Activated naive CD8-positive, alpha-beta T cell (primary cell): Measurements from ENCODE around the gene WNT7B.
A peak's percentile ranks its signal among the peaks of the same experiment; 100 is the strongest.

Experiments
- H3K27ac Mint-ChIP-seq: one replicate; pipeline ENCODE4 v1.8.0; 2021; ENCODE audit warnings: mixed read lengths
- H3K27me3 Mint-ChIP-seq: one replicate; pipeline ENCODE4 v1.8.0; 2021; ENCODE audit warnings: mixed read lengths
- H3K36me3 Mint-ChIP-seq: one replicate; pipeline ENCODE4 v1.8.0; 2021; ENCODE audit warnings: mixed read lengths
- H3K4me1 Mint-ChIP-seq: one replicate; pipeline ENCODE4 v1.8.0; 2021; ENCODE audit warnings: low read depth, mixed read lengths
- H3K4me3 Mint-ChIP-seq: one replicate; pipeline ENCODE4 v1.8.0; 2021; ENCODE audit warnings: mild to moderate bottlenecking, mixed read lengths
- H3K9me3 Mint-ChIP-seq: one replicate; pipeline ENCODE4 v1.8.0; 2021; ENCODE audit warnings: low read depth, mixed read lengths

The WNT7B gene

DNA sequence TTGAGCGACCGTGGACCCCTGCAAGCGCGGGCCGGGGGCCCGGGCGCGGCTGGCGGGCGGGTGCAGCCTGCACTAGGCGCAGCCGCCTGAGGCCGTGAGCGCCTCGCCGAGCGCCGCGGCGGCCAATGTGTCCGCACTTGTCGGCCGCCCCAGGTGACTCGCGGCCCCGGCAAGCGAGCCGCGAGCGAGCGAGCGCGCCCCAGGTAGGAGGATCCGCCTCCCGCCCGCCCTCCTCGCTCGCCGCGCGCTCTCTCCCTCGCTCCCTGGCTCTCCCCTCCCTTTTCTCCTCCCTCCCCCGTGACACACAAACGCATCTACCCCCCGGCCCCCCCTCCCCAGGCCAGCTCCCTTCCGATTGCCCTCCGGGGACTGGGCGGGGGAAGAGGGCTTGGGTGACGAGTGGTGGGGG lies at the start of gene WNT7B:
WNT7B (minus strand) TSS at position 160 of the 409 bp plus-strand sequence. CDS start 408 bp downstream, outside the sequence.
- Mint-ChIP-seq H3K27me3 (peaks cover 21% of the 10 kb centered on the region), H3K36me3 (no peaks in the 10 kb centered on the region), H3K4me1 (peaks cover 13% of the 10 kb centered on the region), H3K27ac (no peak within 1 kb of the TSS), H3K9me3 (no peaks in the 10 kb centered on the region), H3K4me3 (peak within 1 kb of the TSS; percentile 70)

DNA sequence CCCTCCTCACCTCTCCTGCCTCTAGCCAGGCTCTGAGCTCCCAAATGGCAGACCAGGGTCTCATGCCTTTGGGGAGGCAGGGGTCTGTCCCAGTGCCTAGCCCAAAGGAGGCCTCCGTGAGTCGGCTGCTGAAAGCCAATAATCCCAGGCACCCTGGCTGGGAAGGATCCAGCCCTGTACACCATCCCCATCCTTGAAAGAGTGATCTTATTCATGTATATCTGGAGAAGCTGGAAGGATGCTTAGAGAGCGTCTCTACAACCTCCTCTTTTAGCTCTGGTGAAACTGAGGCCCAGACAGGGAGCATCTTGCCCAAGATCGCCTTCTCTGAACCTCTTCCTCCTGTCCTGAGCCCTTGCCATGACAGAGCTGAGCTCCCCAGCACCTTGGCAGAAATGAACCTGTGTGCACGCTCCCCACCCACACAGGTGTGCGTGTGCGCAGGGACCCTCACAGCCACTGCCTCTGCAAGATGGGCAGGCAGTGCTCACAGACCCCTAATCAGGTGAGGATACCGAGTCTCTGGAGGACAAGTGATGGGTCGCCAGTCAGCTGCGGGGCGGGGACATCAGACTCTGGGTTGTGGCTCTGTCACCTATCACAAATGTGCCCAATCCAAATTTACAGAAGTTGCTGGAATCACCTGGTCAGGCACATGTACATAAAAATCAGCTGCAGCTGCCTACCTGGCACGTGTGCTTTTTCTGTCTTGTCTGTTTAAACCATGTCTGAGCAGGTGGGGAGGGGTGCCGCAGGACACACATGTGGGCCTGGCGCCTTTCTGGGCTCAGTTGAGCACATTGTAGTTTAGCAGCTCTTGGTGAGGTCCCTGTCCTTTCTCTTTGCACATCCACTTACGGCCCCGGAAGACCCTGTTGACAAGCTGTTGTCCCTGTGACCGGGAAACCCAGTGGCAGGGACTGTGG lies 49.3 kb upstream of the WNT7B start:
- H3K27ac Mint-ChIP-seq = no peak overlapping the region
- H3K36me3 Mint-ChIP-seq = no peaks in the 10 kb centered on the region
- H3K9me3 Mint-ChIP-seq = no peaks in the 10 kb centered on the region
- peaks cover 20% of the 10 kb centered on the region for H3K27me3 Mint-ChIP-seq
- H3K4me3 Mint-ChIP-seq = peak overlapping the region; percentile 68
- H3K4me1 Mint-ChIP-seq = peaks cover 7% of the 10 kb centered on the region

DNA sequence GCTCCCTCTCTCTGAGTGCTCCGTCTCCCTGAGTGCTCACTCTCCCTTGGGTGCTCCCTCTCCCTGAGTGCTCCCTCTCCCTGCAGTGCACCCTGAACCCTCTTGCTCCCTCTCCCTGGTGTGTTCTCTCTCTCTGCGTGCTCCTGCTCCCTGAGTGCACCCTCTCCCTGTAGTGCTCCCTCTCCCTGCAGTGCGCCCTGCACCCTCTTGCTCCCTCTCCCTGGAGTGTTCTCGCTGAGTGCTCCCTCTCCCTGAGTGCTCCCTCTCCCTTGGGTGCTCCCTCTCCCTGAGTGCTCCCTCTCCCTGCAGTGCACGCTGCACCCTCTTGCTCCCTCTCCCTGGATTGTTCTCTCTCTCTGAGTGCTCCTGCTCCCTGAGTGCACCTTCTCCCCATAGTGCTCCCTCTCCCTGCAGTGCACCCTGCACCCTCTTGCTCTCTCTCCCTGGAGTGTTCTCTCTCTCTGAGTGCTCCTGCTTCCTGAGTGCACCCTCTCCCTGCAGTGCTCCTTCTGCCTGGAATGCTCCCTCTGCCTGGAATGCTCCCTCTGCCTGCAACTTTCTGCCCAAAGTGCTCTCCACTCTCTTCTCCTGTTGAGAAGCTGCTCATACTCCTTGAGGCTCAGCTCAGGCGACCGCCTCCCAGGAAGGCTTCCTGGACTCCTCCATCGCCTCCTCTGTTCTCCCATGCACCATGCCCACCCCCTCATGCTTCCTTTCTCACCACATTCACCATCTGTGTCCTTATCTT lies 48.4 kb upstream of the WNT7B start:
- Mint-ChIP-seq H3K4me3 (no peak overlapping the region), H3K27me3 (peaks cover 20% of the 10 kb centered on the region), H3K36me3 (no peaks in the 10 kb centered on the region), H3K27ac (no peak overlapping the region), H3K9me3 (no peaks in the 10 kb centered on the region), H3K4me1 (peaks cover 7% of the 10 kb centered on the region)

DNA sequence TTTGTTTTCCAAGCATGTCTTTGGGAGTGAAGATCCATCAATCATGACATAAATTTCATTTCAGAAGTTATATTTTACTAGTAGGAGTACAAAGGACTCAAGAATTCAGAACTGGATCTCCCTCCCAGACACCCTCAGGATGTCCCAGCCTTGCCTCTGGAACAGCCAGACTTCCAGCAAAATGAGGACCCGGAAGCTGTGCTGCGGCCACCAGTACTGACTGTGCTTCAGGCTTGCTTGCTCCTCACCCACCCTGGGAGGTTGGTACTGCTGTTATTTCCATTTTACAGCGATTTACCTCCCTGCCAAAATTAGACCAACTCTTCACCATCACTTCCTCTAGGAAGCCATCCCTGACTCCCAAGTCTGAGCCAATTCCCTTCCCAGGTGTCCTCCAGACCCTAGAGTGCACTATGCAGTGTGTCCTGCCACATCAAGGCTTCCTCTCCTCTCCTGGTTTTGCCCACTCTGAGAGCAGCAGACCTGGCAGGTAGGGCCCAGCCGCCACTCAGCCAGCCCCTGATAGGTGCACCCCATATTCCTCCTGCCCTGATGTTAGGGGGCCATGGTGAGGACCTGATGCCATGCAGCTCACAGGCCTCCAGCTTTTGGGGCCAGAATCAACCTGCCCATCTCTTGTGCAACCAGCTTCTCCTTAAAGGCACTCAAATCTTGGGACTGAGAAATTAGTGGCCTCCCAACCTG lies 47.3 kb upstream of the WNT7B start:
- H3K27me3 Mint-ChIP-seq = peaks cover 20% of the 10 kb centered on the region

DNA sequence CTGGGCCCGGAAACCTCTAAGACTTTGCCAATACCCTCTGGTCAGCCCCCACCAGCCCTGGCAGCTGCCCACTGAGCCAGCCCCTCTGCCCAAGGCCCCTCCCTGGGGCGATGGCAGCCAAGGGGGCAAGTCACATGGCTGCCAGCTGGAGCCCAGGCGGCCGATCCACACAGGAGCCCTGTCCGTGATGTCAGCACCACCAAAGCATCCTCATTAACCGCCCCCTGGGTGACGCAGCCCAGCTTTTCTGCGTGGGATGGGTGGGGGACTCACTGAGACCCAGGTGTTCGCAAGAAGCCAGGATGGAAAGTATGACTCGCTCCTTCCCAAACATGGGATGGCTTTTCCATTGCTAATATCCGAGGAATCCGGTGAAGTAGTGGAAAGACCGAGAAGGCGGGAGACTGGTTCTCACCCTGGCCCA lies 46.6 kb upstream of the WNT7B start:
- H3K9me3 Mint-ChIP-seq = no peaks in the 10 kb centered on the region
- H3K27me3 Mint-ChIP-seq = peaks cover 20% of the 10 kb centered on the region
- H3K27ac Mint-ChIP-seq = no peak overlapping the region
- H3K36me3 Mint-ChIP-seq = no peaks in the 10 kb centered on the region
- no peak overlapping the region for H3K4me3 Mint-ChIP-seq
- peaks cover 7% of the 10 kb centered on the region for H3K4me1 Mint-ChIP-seq

More for the DNA sequence above, 47.3 kb upstream of the WNT7B start:
- Mint-ChIP-seq H3K36me3 (no peaks in the 10 kb centered on the region), H3K4me3 (no peak overlapping the region), H3K4me1 (peaks cover 7% of the 10 kb centered on the region), H3K9me3 (no peaks in the 10 kb centered on the region), H3K27ac (no peak overlapping the region)

DNA sequence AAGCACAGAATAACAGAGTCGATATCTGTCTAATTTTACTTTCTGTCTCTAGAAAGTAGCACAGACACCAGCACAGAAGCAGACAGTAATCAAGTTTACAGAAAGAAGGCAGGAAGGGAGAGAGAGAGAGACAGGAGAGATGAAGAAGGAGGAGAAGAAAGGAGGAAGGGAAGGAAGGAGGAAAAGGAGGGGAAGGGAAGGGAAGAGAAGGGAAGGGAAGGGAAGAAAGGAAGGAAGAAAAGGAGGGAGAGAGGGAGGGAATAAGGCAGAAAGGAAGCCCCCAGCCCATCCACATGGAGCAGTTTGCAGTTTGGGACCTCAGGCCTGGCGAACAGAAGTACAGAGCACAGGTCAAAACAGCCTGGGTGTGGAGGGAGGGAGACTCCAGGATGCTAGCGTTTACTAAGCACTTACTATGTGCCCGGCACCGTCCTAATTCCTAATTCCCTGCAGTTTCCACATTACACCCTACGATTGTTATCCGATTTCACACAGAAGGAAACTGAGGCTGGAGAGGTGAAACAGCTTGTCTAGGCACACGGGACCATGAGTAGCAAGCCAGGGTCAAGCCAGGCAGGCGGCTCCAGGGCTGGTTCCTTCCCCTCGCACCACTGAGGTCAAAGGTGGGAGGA lies 46.0 kb upstream of the WNT7B start:
- Mint-ChIP-seq H3K9me3 (no peaks in the 10 kb centered on the region), H3K27me3 (peaks cover 20% of the 10 kb centered on the region), H3K4me3 (no peak overlapping the region), H3K27ac (no peak overlapping the region), H3K4me1 (peaks cover 4% of the 10 kb centered on the region), H3K36me3 (no peaks in the 10 kb centered on the region)

DNA sequence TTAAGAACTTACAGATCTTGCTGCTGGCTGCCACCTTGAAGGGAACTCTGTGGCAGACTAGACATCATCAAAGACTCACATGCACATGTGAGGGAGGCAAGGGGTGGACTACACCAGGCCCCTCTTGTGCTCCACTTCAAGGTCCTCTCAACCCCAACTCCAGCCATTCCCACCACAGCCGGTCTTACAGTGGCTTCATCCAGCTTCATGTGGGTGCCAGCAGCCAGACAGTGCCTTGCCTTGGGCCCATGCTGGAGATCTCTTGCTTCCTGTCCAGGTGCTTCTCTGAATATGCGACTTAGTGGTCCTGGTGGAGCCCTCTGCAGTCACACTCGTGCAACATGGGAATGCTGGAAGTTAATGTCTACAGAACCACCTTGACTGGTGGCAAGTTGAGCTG lies 44.6 kb upstream of the WNT7B start:
- Mint-ChIP-seq H3K27ac (no peak overlapping the region), H3K36me3 (no peaks in the 10 kb centered on the region), H3K4me1 (no peaks in the 10 kb centered on the region), H3K27me3 (peaks cover 16% of the 10 kb centered on the region), H3K9me3 (no peaks in the 10 kb centered on the region), H3K4me3 (no peak overlapping the region)

DNA sequence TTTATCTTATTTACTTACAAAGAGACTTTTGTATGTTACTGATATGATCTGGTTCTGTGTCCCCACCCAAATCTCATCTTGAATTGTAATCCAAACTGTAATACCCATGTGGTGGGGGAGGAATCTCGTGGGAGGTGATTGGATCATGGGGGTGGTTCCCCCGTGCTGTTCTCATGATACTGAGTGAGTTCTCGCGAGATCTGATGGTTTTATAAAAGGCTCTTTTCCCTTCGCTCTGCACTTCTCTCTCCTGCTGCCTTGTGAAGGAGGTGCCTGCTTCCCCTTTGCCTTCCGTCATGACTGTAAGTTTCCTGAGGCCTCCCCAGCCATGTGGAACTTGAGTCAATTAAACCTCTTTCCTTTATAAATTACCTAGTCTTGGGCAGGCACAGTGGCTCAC lies 42.4 kb upstream of the WNT7B start:
- Mint-ChIP-seq H3K9me3 (no peaks in the 10 kb centered on the region), H3K4me3 (no peak overlapping the region), H3K36me3 (no peaks in the 10 kb centered on the region), H3K27me3 (peaks cover 1% of the 10 kb centered on the region), H3K4me1 (no peaks in the 10 kb centered on the region), H3K27ac (no peak overlapping the region)

DNA sequence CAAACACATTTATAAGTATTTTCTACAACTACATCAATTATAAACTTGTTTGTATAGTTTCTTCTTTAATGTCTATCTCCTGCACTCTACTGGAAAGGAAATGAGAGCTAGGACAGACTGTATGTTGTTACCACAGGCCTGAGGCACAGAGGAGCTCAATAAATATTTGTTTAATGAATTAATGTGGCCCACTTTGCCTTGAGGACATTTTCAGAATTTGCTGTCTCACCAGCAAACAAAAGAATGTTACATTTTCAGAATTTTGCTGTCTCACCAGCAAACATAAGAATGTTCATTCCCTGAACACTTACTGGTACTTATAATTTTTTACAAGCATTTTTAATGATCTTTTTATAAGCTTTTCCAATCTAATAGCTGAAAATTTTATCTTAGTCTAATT lies 41.9 kb upstream of the WNT7B start:
- H3K9me3 Mint-ChIP-seq = no peaks in the 10 kb centered on the region
- H3K36me3 Mint-ChIP-seq = no peaks in the 10 kb centered on the region
- H3K4me3 Mint-ChIP-seq = no peak overlapping the region
- H3K27me3 Mint-ChIP-seq = no peaks in the 10 kb centered on the region
- H3K4me1 Mint-ChIP-seq = no peaks in the 10 kb centered on the region
- no peak overlapping the region for H3K27ac Mint-ChIP-seq

DNA sequence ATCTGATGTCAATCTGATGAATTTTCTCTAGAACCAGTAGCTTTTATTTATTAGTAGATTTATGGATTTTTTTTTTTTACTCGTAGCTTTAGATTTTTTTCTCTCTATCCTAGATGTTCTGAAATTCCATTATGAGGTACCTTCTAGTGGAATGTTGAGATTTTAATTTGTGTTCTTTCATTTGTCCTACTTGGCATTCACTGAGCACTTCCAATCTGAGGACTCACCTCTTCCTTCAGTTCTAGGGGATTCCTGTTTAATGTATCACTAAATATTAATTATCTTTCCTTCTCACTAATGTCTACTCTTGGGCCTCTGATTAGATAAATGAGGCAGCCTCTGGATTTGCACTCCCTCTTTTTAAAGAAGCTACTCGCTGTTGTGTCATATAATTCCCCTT lies 40.2 kb upstream of the WNT7B start:
- Mint-ChIP-seq H3K27ac (no peak overlapping the region), H3K27me3 (no peaks in the 10 kb centered on the region), H3K4me3 (no peak overlapping the region), H3K36me3 (no peaks in the 10 kb centered on the region), H3K9me3 (no peaks in the 10 kb centered on the region), H3K4me1 (peaks cover 3% of the 10 kb centered on the region)

DNA sequence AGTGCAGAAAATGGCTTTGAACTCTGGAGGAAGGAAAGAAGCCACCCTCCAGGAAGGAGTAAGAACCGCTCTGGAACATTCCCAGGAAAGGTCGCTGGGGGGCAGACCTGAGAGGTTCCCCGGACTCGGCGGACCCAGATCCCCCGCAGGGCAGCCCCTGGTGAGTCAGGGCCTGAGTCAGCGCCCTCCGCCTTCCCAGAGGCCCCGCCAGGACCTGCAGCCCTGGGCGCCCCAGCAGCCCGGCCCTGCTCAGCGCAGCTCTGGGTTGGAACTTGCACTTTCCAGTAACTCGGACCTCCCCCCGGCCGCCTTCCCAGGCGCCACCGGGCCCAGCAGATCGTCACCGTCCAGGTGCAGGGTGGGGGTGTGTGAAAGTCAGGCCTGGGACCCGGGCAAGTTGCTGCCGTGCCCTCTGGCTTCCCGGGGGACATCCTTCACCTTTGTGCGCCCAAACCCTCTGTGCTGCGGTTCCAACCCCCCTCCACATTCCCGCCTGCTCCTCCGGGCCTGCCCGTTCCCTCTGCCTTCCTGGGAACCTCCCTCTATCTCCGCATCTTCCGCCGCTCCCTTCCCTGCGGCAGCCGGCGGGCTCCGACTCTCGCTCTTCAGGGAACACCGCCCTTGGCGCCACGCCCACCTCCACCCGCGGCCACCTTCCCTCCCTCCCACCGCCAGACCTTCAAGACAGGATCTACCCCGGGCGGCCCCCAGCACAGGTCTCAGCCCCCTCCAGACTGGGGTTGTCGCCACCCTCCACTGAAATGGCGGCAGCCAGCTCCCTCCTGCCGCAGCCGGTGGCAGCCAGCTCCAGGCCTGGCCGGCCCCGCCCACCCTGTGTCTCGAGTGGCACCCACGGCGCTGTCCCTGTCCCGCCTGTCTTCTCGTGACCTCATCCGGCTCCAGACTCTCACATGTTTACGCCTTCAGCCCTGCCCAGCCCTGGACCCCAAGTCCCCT lies 36.8 kb upstream of the WNT7B start:
- Mint-ChIP-seq H3K27me3 (no peaks in the 10 kb centered on the region), H3K4me3 (peak overlapping the region; percentile 87), H3K27ac (peak overlapping the region; percentile 68), H3K9me3 (peaks cover 4% of the 10 kb centered on the region), H3K36me3 (no peaks in the 10 kb centered on the region), H3K4me1 (peaks cover 3% of the 10 kb centered on the region)

DNA sequence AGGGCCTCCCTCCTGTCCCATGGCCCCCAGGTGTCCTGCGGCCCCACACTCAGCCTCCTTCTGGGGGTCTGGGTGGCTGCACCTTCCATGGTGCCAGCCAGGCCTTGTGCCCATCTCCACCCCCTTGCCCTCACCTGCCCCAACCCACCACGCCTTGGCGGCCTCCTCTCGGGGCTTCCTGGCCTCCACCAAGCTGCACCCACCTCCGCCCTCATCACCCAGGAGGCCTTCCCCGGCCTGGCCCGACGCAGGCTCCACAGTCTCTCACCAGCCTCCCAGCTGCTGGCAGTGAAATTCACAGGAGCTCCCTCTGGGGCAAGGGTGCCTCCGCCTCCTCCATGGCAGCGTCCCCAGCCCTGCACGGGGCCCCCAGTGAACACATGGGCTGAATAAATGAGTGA lies 35.9 kb upstream of the WNT7B start:
- Mint-ChIP-seq H3K4me1 (peaks cover 3% of the 10 kb centered on the region), H3K4me3 (peak overlapping the region; percentile 87), H3K9me3 (peaks cover 4% of the 10 kb centered on the region), H3K27me3 (no peaks in the 10 kb centered on the region), H3K27ac (no peak overlapping the region), H3K36me3 (no peaks in the 10 kb centered on the region)

DNA sequence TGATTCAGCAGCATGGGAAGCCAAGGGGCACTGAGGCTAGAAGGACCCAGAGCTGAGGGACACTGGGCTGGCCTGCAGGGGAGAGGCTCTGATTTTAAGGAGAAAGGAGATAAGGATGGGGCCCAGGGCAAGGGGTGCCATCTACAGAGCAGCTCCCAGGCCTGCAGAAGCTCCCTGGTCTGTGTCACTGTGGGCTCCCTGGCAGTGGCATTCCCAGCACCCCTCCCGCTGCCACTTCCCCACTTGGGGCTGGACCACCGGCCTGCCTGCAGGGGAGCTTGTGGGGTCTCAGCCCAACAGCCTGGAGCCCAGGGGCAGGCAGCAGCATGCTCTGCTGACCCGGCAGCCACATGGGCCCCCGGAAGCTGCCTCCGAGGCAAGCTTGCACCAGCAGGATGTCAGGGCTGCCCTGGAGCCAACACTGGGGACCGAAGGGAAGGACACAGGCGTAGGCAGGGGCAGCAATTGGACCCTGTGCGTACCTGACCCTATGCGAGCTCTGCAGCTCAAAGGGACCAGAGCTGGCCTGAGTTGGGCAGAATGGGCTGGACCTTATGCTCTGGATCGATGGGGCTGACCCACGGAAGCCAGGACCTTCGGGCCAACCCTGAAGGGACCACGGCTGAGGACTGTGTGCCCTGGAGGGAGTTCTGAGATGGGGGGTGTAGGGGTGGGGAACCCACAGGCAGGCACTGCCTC lies 35.4 kb upstream of the WNT7B start:
- Mint-ChIP-seq H3K36me3 (no peaks in the 10 kb centered on the region), H3K9me3 (peaks cover 4% of the 10 kb centered on the region), H3K4me3 (no peak overlapping the region), H3K4me1 (peaks cover 3% of the 10 kb centered on the region), H3K27ac (no peak overlapping the region), H3K27me3 (no peaks in the 10 kb centered on the region)
